ENCODE results near the gene HSPA5.
"Not testable (repeated sequence)": the region's sequence is repeated elsewhere in the genome, so short reads cannot be mapped to it uniquely, and the experiment has no call there.

HSPA5 gene

DNA sequence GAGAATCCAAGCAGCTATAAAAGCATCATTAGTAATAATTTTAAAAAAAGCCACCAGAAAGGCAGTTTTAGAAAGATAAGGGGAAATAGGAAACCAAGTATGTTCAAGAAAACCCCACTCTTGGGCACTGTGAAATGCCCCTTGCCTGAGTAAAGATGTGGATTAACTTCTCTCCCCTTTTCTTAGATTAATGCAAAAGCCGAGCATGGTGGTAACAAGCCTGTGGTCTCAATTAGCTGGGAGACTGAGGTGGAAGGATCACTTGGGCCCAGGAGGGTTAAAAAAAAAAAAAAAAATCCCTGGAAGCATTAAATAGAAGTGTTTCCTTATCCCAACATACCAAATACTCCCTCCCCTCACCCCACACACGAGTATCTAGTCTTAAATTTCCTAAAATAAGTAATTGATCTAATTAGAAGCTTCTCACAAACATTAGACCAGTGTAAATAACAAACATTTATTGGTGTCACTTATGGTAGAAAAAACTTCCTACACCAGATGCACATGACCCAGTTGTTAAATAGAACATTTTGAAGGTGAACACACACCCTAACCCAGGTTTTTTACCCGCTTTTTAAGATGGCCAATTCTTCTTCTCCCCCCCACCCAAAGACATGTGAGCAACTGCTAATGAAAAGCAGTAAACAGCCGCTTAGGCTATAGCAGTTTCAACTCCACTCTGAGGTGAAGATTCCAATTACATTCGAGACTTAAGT, 5.2 kb downstream of the HSPA5 start:
- Histone ChIP-seq H3K4me3 (ENCODE audit: insufficient read length, low read depth) (no peak overlapping the region), H3K36me3 (ENCODE audit: insufficient read depth, insufficient read length, low read length) (peaks cover 83% of the 10 kb centered on the region), H3K27me3 (ENCODE audit: insufficient read depth, insufficient read length) (no peaks in the 10 kb centered on the region), H3K9me3 (ENCODE audit: insufficient read depth, low read length) (no peaks in the 10 kb centered on the region), H3K9ac (ENCODE audit: insufficient read length, low read depth) (no peak overlapping the region), H3K4me1 (ENCODE audit: insufficient read depth, insufficient read length) (peaks cover 3% of the 10 kb centered on the region)
- no peak for DNase-seq (ENCODE audit: low read depth, low spot score)
- TF ChIP-seq ZNF274 (IDR thresholded peaks at IDR 0.05; ENCODE audit: low read depth, low read length) (no peak), YY1 (IDR thresholded peaks at IDR 0.05; ENCODE audit: insufficient read depth, insufficient read length) (no peak), SUZ12 (IDR thresholded peaks at IDR 0.05; ENCODE audit: extremely low read depth, insufficient read depth, insufficient read length) (no peak)

- H3K4me3 ChIP-seq (ENCODE audit: insufficient read length, low read depth); H3K27me3 ChIP-seq (ENCODE audit: insufficient read depth, insufficient read length); DNase-seq (ENCODE audit: low read depth, low spot score); H3K9me3 ChIP-seq (ENCODE audit: insufficient read depth, low read length); H3K4me1 ChIP-seq (ENCODE audit: insufficient read depth, insufficient read length); H3K9ac ChIP-seq (ENCODE audit: insufficient read length, low read depth): not testable (repeated sequence)
- peaks cover 81% of the 10 kb centered on the region for H3K36me3 ChIP-seq (ENCODE audit: insufficient read depth, insufficient read length, low read length)
These were observed 7.0 kb downstream of the HSPA5 start for GRCh38 chr9:125234099-125234498.

- no peak for DNase-seq (ENCODE audit: low read depth, low spot score)
- peaks cover 3% of the 10 kb centered on the region for H3K4me1 ChIP-seq (ENCODE audit: insufficient read depth, insufficient read length)
- H3K9ac ChIP-seq (ENCODE audit: insufficient read length, low read depth), result no peak overlapping the region
- H3K36me3 ChIP-seq (ENCODE audit: insufficient read depth, insufficient read length, low read length), result peaks cover 77% of the 10 kb centered on the region
- no peaks in the 10 kb centered on the region for H3K9me3 ChIP-seq (ENCODE audit: insufficient read depth, low read length)
- H3K4me3 ChIP-seq (ENCODE audit: insufficient read length, low read depth), result no peak overlapping the region
- TF ChIP-seq YY1 (IDR thresholded peaks at IDR 0.05; ENCODE audit: insufficient read depth, insufficient read length) (no peak), SUZ12 (IDR thresholded peaks at IDR 0.05; ENCODE audit: extremely low read depth, insufficient read depth, insufficient read length) (no peak), ZNF274 (IDR thresholded peaks at IDR 0.05; ENCODE audit: low read depth, low read length) (no peak)
- no peaks in the 10 kb centered on the region for H3K27me3 ChIP-seq (ENCODE audit: insufficient read depth, insufficient read length)
These were observed 7.5 kb downstream of the HSPA5 start for GRCh38 chr9:125233678-125234077.

DNA sequence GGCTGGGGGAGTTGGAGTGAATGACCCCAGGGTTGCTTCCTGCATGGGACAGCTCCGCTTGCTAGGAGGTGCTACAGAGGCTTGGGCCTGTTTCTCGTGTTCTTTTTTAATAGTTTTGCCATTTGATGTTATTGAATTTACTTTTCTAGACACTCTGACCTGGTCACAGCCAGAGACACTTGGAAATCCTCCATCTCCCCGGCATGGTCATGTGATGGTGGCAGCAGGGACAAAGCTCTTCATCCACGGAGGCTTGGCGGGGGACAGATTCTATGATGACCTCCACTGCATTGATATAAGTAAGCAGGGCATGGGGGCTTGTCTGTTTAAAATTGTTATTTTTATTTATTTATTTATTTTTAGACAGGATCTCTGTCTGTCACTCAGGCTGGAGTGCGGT, 13.4 kb downstream of the HSPA5 start:
- TF ChIP-seq YY1 (IDR thresholded peaks at IDR 0.05; ENCODE audit: insufficient read depth, insufficient read length), result no peak
- TF ChIP-seq SUZ12 (IDR thresholded peaks at IDR 0.05; ENCODE audit: extremely low read depth, insufficient read depth, insufficient read length), result no peak
- TF ChIP-seq ZNF274 (IDR thresholded peaks at IDR 0.05; ENCODE audit: low read depth, low read length), result no peak
- peaks cover 58% of the 10 kb centered on the region for H3K36me3 ChIP-seq (ENCODE audit: insufficient read depth, insufficient read length, low read length)
- DNase-seq (ENCODE audit: low read depth, low spot score), result no peak
- H3K9ac ChIP-seq (ENCODE audit: insufficient read length, low read depth), result no peak overlapping the region
- no peaks in the 10 kb centered on the region for H3K9me3 ChIP-seq (ENCODE audit: insufficient read depth, low read length)
- H3K4me3 ChIP-seq (ENCODE audit: insufficient read length, low read depth), result no peak overlapping the region
- H3K27me3 ChIP-seq (ENCODE audit: insufficient read depth, insufficient read length), result no peaks in the 10 kb centered on the region
- H3K4me1 ChIP-seq (ENCODE audit: insufficient read depth, insufficient read length), result no peaks in the 10 kb centered on the region

- H3K36me3 ChIP-seq (ENCODE audit: insufficient read depth, insufficient read length, low read length), result peaks cover 67% of the 10 kb centered on the region
- not testable (repeated sequence) for H3K4me3 ChIP-seq (ENCODE audit: insufficient read length, low read depth); H3K9ac ChIP-seq (ENCODE audit: insufficient read length, low read depth); H3K9me3 ChIP-seq (ENCODE audit: insufficient read depth, low read length); DNase-seq (ENCODE audit: low read depth, low spot score); H3K4me1 ChIP-seq (ENCODE audit: insufficient read depth, insufficient read length); H3K27me3 ChIP-seq (ENCODE audit: insufficient read depth, insufficient read length)
These were observed 16.3 kb downstream of the HSPA5 start for GRCh38 chr9:125224858-125225257.

DNA sequence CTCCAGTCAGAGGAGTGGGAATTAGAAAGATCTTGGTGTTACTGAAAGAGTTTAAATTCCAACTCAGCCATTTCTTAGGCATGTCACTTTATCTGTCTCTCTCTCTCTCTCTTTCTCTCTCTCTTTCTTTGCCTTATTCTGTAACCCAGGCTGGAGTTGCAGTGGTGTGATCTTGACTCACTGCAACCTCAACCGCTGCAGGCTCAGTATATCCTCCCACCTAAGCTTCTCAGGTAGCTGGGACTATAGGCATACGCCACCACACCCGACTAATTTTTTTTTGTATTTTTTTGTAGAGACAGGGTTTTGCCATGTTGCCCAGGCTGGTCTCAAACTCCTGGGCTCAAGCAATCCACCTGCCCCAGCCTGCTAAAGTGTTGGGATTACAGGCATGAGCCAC, 22.5 kb downstream of the HSPA5 start:
- Histone ChIP-seq H3K4me1 (ENCODE audit: insufficient read depth, insufficient read length) (no peaks in the 10 kb centered on the region), H3K9me3 (ENCODE audit: insufficient read depth, low read length) (no peaks in the 10 kb centered on the region), H3K36me3 (ENCODE audit: insufficient read depth, insufficient read length, low read length) (peaks cover 66% of the 10 kb centered on the region), H3K9ac (ENCODE audit: insufficient read length, low read depth) (no peak overlapping the region), H3K27me3 (ENCODE audit: insufficient read depth, insufficient read length) (no peaks in the 10 kb centered on the region), H3K4me3 (ENCODE audit: insufficient read length, low read depth) (no peak overlapping the region)
- no peak for DNase-seq (ENCODE audit: low read depth, low spot score)
- no peak for TF ChIP-seq SUZ12 (IDR thresholded peaks at IDR 0.05; ENCODE audit: extremely low read depth, insufficient read depth, insufficient read length)
- TF ChIP-seq ZNF274 (IDR thresholded peaks at IDR 0.05; ENCODE audit: low read depth, low read length), result no peak
- TF ChIP-seq YY1 (IDR thresholded peaks at IDR 0.05; ENCODE audit: insufficient read depth, insufficient read length), result no peak

DNA sequence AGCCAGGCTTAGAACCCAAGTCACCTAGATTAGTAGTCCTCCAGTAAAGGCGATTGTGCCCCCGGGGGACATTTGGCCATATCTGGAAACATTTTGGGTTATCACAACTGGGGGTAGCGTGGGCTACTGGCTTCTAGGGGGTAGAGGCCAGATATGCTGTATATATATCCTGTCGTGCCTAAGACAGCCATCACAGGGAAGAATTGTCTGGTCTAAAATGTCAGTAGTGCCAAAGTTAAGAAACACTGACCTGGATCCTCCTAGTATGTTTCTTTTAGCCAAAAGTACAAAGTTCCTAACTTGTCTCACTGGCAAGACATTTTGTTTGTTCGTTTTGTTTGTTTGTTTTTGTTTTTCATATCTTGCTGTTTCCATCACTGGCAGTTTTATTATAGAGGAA, 27.0 kb downstream of the HSPA5 start:
- H3K9ac ChIP-seq (ENCODE audit: insufficient read length, low read depth), result no peak overlapping the region
- peaks cover 64% of the 10 kb centered on the region for H3K36me3 ChIP-seq (ENCODE audit: insufficient read depth, insufficient read length, low read length)
- no peaks in the 10 kb centered on the region for H3K27me3 ChIP-seq (ENCODE audit: insufficient read depth, insufficient read length)
- TF ChIP-seq ZNF274 (IDR thresholded peaks at IDR 0.05; ENCODE audit: low read depth, low read length) (no peak), YY1 (IDR thresholded peaks at IDR 0.05; ENCODE audit: insufficient read depth, insufficient read length) (no peak), SUZ12 (IDR thresholded peaks at IDR 0.05; ENCODE audit: extremely low read depth, insufficient read depth, insufficient read length) (no peak)
- no peak overlapping the region for H3K4me3 ChIP-seq (ENCODE audit: insufficient read length, low read depth)
- H3K4me1 ChIP-seq (ENCODE audit: insufficient read depth, insufficient read length), result no peaks in the 10 kb centered on the region
- H3K9me3 ChIP-seq (ENCODE audit: insufficient read depth, low read length), result no peaks in the 10 kb centered on the region
- DNase-seq (ENCODE audit: low read depth, low spot score), result no peak

- H3K9ac ChIP-seq (ENCODE audit: insufficient read length, low read depth), result no peak overlapping the region
- no peaks in the 10 kb centered on the region for H3K9me3 ChIP-seq (ENCODE audit: insufficient read depth, low read length)
- no peak for DNase-seq (ENCODE audit: low read depth, low spot score)
- H3K27me3 ChIP-seq (ENCODE audit: insufficient read depth, insufficient read length), result no peaks in the 10 kb centered on the region
- no peak overlapping the region for H3K4me3 ChIP-seq (ENCODE audit: insufficient read length, low read depth)
- TF ChIP-seq SUZ12 (IDR thresholded peaks at IDR 0.05; ENCODE audit: extremely low read depth, insufficient read depth, insufficient read length) (no peak), YY1 (IDR thresholded peaks at IDR 0.05; ENCODE audit: insufficient read depth, insufficient read length) (no peak), ZNF274 (IDR thresholded peaks at IDR 0.05; ENCODE audit: low read depth, low read length) (no peak)
- H3K4me1 ChIP-seq (ENCODE audit: insufficient read depth, insufficient read length), result no peaks in the 10 kb centered on the region
- H3K36me3 ChIP-seq (ENCODE audit: insufficient read depth, insufficient read length, low read length), result peaks cover 62% of the 10 kb centered on the region
These were observed 36.7 kb downstream of the HSPA5 start for GRCh38 chr9:125204477-125204876.

All from NT2/D1 (cell line).